ENCODE results near the gene LMNTD1.
"Not testable (repeated sequence)": the region's sequence is repeated elsewhere in the genome, so short reads cannot be mapped to it uniquely, and the experiment has no call there.

Gene LMNTD1

GRCh38 chr12:25491396-25492325, 61.4 kb downstream of the LMNTD1 start:
- no peak for DNase-seq (ENCODE audit: low read depth in 2 of 2)

- DNase-seq (ENCODE audit: low read depth in 2 of 2), result not testable (repeated sequence)
Observed at GRCh38 chr12:25488956-25489870, 63.9 kb downstream of the LMNTD1 start.

- no peak for DNase-seq (ENCODE audit: low read depth in 2 of 2)
Observed at GRCh38 chr12:25482625-25483024, 70.5 kb downstream of the LMNTD1 start.

- DNase-seq (ENCODE audit: low read depth in 2 of 2), result no peak
Observed at GRCh38 chr12:25480145-25480544, 72.9 kb downstream of the LMNTD1 start.

GRCh38 chr12:25477217-25477616, 75.9 kb downstream of the LMNTD1 start:
- no peak for DNase-seq (ENCODE audit: low read depth in 2 of 2)

- DNase-seq (ENCODE audit: low read depth in 2 of 2), result no peak
Observed at GRCh38 chr12:25472453-25472852, 80.6 kb downstream of the LMNTD1 start.

- DNase-seq (ENCODE audit: low read depth in 2 of 2), result no peak
Observed at GRCh38 chr12:25469861-25470260, 83.2 kb downstream of the LMNTD1 start.

GRCh38 chr12:25469368-25469767, 83.7 kb downstream of the LMNTD1 start:
- DNase-seq (ENCODE audit: low read depth in 2 of 2), result no peak

GRCh38 chr12:25463521-25463920, 89.6 kb downstream of the LMNTD1 start:
- DNase-seq (ENCODE audit: low read depth in 2 of 2), result no peak

GRCh38 chr12:25463005-25463404, 90.1 kb downstream of the LMNTD1 start:
- DNase-seq (ENCODE audit: low read depth in 2 of 2), result no peak

GRCh38 chr12:25459541-25459951, 93.5 kb downstream of the LMNTD1 start:
- no peak for DNase-seq (ENCODE audit: low read depth in 2 of 2)

GRCh38 chr12:25458047-25458552, 95.0 kb downstream of the LMNTD1 start:
- DNase-seq (ENCODE audit: low read depth in 2 of 2), result no peak

GRCh38 chr12:25456474-25456873, 96.6 kb downstream of the LMNTD1 start:
- no peak for DNase-seq (ENCODE audit: low read depth in 2 of 2)

GRCh38 chr12:25455696-25456095, 97.4 kb downstream of the LMNTD1 start:
- DNase-seq (ENCODE audit: low read depth in 2 of 2), result no peak

- no peak for DNase-seq (ENCODE audit: low read depth in 2 of 2)
Observed at GRCh38 chr12:25449007-25449406, 104.1 kb downstream of the LMNTD1 start.

GRCh38 chr12:25447046-25447445, 106.0 kb downstream of the LMNTD1 start:
- DNase-seq (ENCODE audit: low read depth in 2 of 2), result no peak

- DNase-seq (ENCODE audit: low read depth in 2 of 2), result no peak
Observed at GRCh38 chr12:25438638-25439037, 114.4 kb downstream of the LMNTD1 start.

GRCh38 chr12:25436206-25437030, 116.7 kb downstream of the LMNTD1 start:
- no peak for DNase-seq (ENCODE audit: low read depth in 2 of 2)

GRCh38 chr12:25435431-25435830, 117.7 kb downstream of the LMNTD1 start:
- no peak for DNase-seq (ENCODE audit: low read depth in 2 of 2)

- no peak for DNase-seq (ENCODE audit: low read depth in 2 of 2)
Observed at GRCh38 chr12:25434515-25434914, 118.6 kb downstream of the LMNTD1 start.

GRCh38 chr12:25433581-25434325, 119.3 kb downstream of the LMNTD1 start:
- DNase-seq (ENCODE audit: low read depth in 2 of 2), result no peak

Data from stimulated activated CD4-positive, alpha-beta T cell treated with anti-CD3 and anti-CD28 coated beads, Interleukin-15, amount 100 ng/mL, for 48 hours (primary cell).